Hypothalamus (tissue), 51 donors: ENCODE results near the gene ENO4.

Experiments
- DNase-seq, 51 donors: peaks; one replicate each; lab custom pipeline; 2025; lab: John Stamatoyannopoulos, UW

Gene ENO4

DNA sequence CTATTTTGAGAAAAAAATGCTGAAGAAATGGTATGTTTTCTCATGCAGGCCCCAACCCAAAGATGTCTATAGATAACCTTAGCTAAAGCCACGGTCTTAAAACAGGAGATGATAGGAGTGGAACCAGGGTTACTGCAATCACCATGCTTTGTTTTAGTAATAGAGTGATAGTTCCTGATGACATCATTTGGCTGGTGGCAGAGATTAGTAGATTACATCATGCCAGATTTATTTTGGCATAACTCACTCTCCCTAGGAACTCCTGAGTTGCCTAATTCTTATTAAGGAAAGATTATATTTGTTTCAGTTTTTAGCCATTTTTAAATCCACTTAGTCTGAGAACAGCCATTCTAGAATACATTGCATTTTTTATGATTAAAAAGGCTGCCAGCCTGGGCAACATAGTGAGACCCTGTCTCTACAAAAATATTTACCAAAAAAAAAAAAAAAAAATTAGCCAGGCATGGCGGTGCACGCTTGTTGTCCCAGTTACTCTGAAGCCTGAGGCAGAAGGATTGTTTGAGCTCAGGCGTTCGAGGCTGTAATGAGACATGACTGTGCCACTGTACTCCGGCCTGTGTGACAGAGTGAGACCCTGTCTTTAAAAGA is 17.8 kb downstream of the ENO4 start:
- DNase-seq: no peak

DNA sequence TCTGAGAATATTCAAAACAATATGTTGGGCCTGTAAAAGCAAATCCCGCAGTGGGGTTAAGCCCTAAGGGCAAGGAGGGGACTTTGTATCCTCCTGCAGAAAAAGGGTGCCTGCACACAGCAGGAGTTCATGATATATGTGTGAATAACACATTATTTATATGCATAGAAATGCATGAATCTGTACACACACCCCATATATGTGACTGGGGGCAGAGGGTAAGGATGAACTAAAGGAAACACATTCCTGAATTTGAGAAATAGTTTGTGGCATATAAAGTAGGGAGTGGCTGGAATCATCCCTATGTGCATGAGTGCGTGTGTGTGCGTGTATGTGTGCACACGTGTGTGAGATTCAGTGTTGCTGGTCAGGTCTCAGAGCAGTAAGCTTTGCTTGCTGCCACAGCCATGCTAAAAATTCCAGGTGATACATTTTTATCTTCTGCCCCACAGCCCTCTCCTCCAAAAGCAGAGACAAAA is 18.9 kb downstream of the ENO4 start:
- DNase-seq: no peak

DNA sequence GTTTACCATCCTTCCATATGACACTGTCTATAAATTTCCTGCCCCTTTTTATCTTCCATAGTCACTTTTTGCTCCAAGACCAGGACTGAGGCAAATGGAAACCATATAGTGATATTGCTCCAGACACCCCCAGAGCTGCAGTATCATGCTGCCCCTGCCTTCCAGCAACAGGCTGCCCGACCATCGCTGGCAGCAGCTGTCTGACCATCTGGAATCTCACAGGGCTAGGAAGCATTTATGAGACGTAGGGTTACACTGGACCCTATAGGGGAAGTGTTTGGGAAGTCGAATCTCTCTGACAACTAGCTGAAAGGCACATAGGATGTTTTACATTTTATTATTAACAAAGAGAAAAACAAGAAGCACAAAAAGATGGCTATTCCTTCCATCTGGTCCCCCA is 19.4 kb downstream of the ENO4 start:
- DNase-seq: no peak

DNA sequence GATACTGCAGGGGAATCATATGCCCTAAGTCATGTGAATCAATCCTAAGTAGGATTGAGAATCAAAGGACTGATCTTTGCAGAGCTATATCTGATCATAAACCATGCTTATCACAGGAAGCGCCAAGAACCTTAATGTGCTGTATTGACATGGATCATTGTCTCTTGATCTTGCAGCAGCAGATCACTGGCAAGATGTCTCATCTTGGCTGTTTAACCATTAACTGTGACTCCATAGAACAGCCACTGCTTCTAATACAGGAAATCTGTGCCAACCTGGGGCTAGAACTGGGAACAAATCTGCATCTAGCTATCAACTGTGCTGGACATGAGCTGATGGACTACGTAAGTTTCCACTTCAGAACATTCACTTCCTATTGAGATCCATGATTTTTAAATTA is 21.6 kb downstream of the ENO4 start:
- no peak for DNase-seq

DNA sequence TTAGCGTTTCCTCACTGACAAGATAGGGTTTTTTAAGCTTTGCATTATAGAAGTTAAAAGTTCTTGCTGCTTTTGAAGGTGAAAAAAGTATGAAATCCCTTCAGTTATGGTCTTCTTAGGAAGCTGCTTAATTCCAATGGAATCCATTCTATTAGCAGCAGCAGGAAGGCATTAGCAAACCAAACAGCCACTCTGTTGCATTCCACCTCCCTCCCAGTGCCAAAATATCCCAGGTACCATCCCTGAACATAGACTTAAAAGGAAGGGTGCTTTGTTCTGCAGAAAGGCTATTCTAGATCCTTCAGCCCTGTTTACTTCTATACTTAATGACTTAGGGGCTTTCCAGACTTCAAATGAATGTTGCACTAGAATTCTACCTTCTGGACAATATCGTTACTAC is 23.8 kb downstream of the ENO4 start:
- no peak for DNase-seq

DNA sequence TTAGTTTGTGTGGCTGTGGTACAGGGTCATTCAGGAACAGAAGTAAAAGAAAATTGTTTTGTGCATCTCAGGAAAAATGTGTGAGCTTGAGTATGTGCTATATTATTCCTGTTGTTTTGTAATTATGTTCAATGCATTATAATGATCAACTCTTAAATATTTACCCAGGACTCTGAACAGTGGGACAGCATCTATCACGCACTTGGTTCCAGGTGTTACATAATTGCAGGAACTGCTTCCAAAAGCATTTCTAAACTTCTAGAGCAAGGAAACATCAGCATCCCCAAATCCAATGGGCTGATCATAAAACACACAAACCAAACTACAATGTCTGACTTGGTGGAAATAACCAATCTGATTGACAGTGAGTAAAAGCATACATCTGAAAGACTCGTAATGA is 26.6 kb downstream of the ENO4 start:
- no peak for DNase-seq

DNA sequence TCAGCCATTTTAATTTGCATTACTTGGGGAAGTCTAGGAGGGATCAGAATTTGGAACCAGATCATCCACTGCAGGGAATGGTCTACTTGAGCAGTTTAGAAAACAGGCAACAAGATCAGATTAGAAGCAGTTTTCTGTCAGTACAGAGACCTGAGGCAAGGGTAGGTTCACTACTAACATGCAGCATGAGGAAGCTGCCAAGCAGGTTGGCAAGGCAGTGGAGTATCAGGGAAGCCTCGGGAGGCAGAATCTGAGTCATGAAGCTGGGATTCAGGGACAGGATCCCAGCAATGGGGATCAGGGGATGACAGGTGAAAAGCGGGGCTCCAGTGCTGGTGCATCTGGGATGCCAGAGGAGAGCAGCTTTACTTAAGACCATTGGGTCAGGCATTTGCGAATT is 28.1 kb downstream of the ENO4 start:
- no peak for DNase-seq

DNA sequence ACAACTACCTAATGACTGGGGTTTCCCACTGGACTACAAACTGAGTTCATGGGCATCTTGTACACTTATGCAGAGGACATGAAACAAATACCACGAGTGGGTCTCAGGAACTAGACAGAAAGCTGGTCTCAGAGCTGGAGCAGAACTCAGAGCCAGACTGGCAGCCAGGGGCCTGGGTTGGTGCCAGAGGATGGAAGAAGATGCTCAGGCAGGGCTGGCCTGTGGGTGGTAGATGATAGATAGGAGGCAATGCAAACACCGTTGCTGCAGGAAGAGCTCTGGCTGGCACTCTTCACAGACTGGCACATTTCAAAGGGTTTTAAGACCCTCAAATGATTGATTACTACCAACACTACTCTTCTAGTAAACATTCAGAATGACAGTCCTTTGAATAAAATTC is 28.8 kb downstream of the ENO4 start:
- DNase-seq: peak in 1 of 51 donors; percentile 11

DNA sequence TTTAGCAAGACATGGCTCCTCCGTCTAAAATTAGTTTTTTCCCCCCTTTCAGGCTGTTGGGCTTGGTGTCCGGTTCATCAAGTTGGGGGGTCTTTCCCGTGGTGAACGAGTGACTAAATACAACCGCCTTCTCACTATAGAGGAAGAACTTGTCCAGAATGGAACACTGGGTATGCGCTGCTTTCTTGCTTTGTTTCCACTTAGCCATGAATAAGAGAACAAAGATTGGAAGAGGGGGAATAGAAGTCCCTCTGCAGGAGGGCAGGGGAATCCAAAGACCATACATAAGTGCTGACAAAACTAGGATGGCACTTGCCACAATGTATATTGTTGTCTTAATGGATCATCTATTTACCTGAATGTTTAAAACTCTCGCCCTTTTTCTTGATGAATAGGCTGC is 30.5 kb downstream of the ENO4 start:
- DNase-seq: no peak

DNA sequence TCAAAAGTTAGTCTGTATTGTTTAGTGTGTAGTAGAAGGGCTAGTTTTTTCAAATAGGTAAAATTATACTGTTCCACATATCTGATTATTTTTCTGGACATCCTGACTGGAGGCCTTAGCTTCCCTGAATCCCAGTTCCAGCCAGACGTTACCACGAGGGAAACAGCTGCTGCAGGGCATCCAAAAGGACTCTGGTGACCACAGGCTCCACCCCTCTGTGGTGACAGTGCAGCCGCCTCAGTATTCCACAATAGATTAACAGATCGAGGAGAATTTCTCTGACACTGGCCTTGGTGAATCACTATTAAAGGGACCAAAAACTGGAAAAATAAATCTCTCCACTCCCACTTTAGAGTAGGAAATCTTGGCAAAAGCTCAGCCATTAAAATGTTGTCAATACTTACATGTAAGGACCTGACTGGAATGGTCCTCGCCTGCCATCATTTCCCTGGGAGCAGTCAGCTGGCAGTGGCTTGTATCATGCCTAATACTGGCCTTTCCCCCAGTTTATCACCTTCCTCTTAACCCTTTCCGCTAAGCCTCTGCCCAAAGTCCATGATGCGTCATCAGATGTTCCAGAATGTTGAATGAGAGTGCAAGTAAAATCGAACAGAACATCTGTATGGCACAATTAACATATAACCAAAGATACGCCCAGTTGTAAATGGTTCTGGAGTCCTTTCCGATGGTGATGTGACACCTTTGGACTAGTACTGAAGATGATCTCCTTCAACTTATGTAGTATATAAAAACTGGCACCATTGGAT is 31.6 kb downstream of the ENO4 start:
- peak in 7 of 51 donors; percentile 4 to 34 (median 15) for DNase-seq

DNA sequence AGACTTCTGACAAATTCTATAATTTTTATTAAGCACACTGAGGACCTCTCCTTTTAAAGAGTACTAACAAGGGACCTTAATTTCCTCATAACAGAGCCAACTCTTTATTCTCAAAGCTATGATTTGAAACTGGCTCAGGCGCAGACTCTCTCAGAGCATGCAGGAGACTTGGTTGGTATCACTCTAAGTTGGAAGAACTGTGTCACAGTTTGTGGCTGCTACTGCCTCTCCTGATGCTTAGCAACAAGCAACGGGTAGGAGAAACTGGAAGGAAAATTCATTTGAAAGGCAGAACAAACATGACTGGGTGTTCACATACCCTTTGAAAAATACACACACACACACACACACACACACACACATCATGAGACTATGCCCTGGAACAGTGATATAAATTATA is 33.3 kb downstream of the ENO4 start:
- DNase-seq: no peak

DNA sequence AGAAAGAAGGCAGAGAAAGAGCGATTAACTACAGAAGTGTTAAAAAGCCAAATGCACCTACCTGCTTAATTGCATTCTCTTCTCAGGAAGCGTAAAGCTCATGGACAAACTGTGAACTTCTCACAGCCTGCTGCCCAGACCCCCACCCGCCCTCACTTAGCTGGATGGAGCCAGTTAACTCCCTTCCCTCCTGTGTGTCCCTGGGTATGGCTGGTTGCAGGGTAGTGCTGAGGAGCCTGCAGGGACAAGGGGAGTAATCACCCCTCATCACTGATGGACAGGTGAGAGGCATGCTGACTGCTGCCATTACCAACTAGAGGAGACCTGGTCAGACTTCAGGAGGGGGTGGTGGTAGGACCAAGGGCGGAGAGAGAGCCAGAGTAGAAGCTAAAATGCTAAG is 37.5 kb downstream of the ENO4 start:
- DNase-seq: no peak

DNA sequence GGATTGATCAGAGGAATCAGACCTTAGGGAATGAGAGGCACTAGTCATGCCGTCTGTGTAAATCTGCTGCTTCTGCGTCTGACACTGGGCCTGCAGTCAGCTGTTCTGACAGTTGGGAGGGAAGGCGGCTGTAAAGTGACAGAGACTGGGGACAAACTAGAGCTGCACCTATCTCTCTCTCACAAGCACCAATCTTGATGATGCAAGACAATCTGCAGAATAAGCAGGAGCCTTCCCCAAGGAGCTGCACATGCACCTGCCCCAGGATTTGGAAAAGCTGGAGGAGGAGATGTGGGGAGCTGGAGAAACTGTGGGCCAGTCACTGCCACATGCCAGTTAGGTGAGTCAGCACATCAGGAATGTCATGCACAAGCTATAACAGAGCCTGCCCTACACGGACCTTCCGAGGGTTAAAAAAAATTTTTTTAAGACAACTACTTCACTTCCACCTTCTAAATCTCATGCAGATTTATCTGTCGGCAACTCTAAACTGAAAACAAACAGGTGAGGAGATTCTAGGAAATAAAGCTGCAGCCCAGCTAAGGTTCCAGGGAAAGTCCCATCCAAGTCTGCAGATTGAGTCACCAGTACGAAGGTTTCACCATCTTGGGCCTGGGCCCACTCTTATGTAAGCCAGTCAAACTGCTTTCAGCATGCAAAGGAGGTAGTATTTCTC is 39.2 kb downstream of the ENO4 start:
- no peak for DNase-seq

DNA sequence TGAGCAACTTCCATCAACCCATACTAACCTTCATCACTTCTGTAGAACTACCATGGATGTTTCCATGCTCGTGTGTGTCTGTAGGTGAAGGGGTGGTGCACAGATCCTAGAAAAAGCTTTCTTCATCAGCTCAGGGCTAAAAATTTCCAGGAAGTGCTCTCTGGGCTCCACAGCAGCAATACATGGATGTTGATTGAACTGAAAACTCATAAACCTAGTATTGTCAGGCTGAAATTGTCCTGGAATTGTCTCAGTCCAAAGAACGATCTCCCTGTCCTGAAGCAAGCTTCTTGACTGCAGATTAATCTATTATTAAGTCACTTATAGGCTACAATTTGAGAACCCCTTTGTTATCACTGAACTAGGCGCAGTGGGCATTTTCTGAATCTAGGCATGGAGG is 39.8 kb downstream of the ENO4 start:
- DNase-seq: no peak

DNA sequence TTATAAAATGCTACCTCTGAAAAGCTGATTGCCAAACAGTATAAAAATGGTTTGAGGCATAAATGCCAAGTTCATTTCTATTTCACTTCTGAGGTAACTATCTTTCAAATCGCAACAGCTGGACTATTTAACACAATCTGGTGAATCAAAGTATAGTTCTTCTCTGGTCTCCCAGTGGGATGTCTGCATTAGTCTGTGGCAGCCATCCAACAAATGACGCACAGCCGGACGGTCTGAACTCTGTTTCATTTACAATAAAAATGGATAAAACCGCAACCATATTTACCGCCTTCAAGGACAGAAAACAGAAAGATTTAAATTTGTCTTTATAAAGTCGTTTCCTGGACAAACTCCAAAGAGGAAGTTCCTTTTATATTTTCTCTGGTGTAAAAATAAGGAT is 41.9 kb downstream of the ENO4 start:
- peak in 5 of 51 donors; percentile 17 to 46 (median 35) for DNase-seq

DNA sequence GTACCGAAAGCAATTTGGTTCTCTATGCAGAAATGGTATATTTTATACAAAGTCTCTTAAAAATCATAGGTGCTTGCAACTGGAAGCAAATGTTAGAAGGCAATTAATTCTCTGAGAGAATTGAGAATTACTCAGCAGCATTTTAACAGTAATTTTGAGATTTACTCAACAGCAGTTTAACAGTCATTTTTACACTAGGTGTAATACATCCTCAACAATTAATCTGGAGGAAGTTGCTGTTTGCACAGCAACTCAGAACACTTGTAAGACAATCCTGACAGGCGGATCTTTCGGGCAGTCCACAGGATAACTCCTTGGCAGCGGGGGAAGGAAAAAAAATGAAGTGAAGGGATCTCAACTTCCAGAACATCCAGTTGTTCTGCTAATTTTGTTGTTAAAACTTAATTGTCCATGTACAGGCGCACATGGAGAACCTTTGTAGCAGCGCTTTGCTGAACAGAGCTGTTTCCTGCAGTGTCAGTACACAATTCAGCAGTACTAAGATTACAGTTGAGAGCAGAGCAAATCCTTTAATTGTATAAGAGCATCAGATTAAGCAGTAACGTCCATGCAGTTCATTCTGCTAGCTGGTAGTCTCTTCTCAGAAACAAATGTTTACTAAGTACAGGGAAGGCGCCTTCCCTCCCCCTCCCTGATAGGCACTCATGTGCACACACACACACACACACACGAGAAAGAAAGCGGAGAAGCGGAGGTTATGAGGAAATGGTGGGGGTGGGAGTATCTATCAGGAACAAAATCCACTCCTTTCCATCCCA is 43.8 kb downstream of the ENO4 start:
- DNase-seq: no peak

DNA sequence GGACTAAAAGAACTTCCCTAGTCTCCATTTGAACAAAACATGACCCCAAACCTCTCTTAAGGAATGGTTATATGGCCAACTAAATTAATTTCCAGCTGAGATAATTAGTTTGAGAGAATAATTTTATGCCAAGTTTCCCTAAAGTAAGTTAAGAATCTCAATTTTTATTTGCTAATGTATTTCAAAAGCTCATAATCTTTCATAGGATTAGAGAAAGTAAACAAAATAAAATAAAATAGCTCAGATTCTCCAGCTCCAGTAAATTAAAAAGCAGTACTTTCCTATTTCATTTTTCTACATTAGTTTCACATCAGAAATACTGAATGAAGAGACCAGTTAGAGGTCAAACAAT is 44.4 kb downstream of the ENO4 start:
- no peak for DNase-seq

DNA sequence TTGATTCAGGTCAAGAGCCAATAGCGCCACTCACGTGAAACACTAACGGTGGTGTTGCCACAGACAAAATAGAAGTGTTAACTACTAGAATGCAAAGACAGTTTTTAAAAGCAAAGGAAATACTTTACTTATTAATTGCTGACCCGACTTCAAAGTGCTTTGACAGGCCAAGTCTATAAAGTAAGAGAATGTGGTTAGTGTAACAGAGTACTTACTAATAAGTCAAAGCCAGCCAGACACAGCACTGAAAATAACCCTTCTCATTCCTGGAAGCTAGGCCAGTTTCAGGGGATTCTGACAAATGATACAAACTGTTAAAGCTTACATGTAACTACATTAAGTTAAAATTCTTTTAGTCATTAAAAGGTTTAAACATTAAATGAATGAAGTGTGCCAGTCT is 50.3 kb downstream of the ENO4 start:
- DNase-seq: no peak

DNA sequence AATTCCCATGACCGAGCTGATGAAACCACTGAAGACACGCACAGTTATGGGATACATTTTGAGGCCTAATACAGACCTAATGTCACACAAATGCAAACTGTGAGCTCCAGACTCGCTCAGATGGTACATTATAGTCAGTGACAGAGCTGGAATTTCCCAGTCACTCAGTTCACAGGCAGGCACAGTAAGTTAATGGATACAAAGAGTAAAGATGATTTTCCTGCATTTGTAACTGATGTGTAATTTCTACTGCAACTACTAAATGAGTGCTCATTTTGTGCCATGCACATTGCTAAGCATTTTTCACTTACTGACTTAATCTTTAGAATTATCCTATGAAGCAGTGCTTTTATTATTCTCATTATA is 56.5 kb downstream of the ENO4 start:
- no peak for DNase-seq

DNA sequence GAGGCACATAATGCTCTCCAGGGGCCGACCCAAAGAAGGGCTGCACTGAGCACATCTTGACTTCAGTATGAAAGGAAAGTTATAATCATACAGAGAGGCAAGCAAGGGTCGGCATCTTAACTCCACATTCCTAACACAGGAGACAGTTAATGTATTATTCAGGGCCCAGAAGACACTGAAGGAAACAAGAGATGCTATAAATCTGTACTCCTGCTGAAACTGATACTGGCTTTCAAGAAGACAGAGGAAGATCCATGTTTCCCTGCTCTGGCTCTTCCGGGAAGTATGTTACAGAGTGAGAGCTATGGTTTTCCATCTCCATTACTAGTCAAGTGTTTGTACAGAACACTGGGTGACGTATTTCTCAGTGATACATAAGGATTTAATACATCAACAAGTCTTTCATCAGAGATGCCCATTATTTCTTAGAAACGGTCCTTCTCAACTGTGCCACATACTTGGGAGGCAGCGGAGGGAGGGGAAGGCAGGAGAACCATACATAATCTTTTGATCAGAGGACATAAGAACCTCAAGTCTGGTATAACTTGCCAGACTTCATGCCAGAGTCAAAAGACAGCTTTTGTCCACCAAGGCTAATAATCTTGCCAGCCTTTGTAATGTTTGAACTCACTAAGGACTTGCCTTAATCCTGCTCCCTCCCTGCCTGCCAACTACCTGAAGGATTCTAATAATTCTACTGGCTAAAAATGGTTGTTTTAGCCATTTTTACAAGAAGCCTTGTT is 58.1 kb downstream of the ENO4 start:
- DNase-seq: no peak

DNA sequence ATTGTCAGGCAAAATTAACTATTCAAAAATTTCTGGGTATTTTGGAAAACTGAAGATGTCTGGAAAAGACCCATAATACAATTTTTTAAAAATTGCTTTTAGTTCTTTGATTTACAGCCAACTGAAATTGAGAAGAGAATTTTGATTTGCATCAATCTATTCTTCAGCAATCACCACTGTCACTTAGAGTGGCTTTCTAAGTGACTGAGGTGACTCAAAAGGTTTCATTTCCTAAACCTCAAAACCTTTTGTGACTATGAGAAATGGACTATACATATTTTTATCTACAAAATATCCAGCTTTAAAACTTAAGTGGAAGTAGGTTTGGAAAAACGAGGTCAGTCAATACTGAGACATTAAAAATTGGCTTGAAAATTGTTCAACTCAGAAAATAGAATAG is 60.0 kb downstream of the ENO4 start:
- no peak for DNase-seq
